ENCODE results near the gene DENND2A. TPM values are rescaled to one million over a fixed set of nuclear protein-coding genes. Genes with fewer than 3 reads are reported as not detected.

The DENND2A gene
- total RNA-seq, 2 experiments from 2014 or later, result not detected

- ATAC-seq, result peak; percentile 90
- no peaks in the 10 kb centered on the region for H3K9me3 Mint-ChIP-seq (ENCODE audit: low read depth)
- peaks cover 14% of the 10 kb centered on the region for H3K4me1 Mint-ChIP-seq
- intact Hi-C loops (cut with DNase I, micrococcal nuclease), result no loop called here
- no peak overlapping the region for H3K27ac Mint-ChIP-seq
- H3K27me3 Mint-ChIP-seq, result peaks cover 11% of the 10 kb centered on the region
- H3K4me3 Mint-ChIP-seq, result peak overlapping the region; percentile 34
- ChIA-PET POLR2A (interaction anchor here (0.7 kb wide), 1 partner anchor 122 kb away, joined by 4 read pairs; no protein-coding TSS in a partner anchor), CTCF (interaction anchor here (0.7 to 1.8 kb wide), 3 partner anchors 8 to 180 kb away, joined by 3 to 6 read pairs (median 4); no protein-coding TSS in a partner anchor)
- H3K36me3 Mint-ChIP-seq (ENCODE audit: low read depth), result no peaks in the 10 kb centered on the region
- peak; percentile 63 for DNase-seq
Measured at GRCh38 chr7:140656548-140657515, 16.2 kb upstream of the DENND2A start.

GRCh38 chr7:140655511-140656408, 15.1 kb upstream of the DENND2A start:
- Mint-ChIP-seq H3K4me1 (peaks cover 14% of the 10 kb centered on the region), H3K9me3 (ENCODE audit: low read depth) (no peaks in the 10 kb centered on the region), H3K27me3 (peaks cover 11% of the 10 kb centered on the region), H3K4me3 (no peak overlapping the region), H3K27ac (no peak overlapping the region), H3K36me3 (ENCODE audit: low read depth) (no peaks in the 10 kb centered on the region)
- POLR2A ChIA-PET, result no interaction called here
- intact Hi-C loops (cut with DNase I, micrococcal nuclease), result no loop called here
- ATAC-seq (no peak), DNase-seq (no peak)
- CTCF ChIA-PET, result interaction anchor here (0.7 to 1.8 kb wide), 3 partner anchors 138 to 202 kb away, joined by 3 to 6 read pairs (median 3); no protein-coding TSS in a partner anchor

- Mint-ChIP-seq H3K9me3 (ENCODE audit: low read depth) (no peaks in the 10 kb centered on the region), H3K27me3 (peaks cover 14% of the 10 kb centered on the region), H3K4me1 (peaks cover 14% of the 10 kb centered on the region), H3K27ac (no peak overlapping the region), H3K4me3 (no peak overlapping the region), H3K36me3 (ENCODE audit: low read depth) (no peaks in the 10 kb centered on the region)
- ATAC-seq (no peak), DNase-seq (no peak)
- ChIA-PET POLR2A (no interaction called here), CTCF (interaction anchor here (0.6 kb wide), 1 partner anchor 138 kb away, joined by 3 read pairs; no protein-coding TSS in a partner anchor)
- intact Hi-C loops (cut with DNase I, micrococcal nuclease), result no loop called here
Measured at GRCh38 chr7:140654661-140655060, 14.0 kb upstream of the DENND2A start.

- H3K9me3 Mint-ChIP-seq (ENCODE audit: low read depth), result no peaks in the 10 kb centered on the region
- ChIA-PET CTCF (interaction anchor here (0.6 to 2.2 kb wide), 18 partner anchors 9 to 1008 kb away, joined by 3 to 26 read pairs (median 4); no protein-coding TSS in a partner anchor), POLR2A (no interaction called here)
- no peak overlapping the region for H3K4me3 Mint-ChIP-seq
- peaks cover 14% of the 10 kb centered on the region for H3K4me1 Mint-ChIP-seq
- no peak overlapping the region for H3K27ac Mint-ChIP-seq
- H3K27me3 Mint-ChIP-seq, result peaks cover 14% of the 10 kb centered on the region
- no peaks in the 10 kb centered on the region for H3K36me3 Mint-ChIP-seq (ENCODE audit: low read depth)
- no peak for ATAC-seq
- no peak for DNase-seq
- intact Hi-C loops (cut with DNase I, micrococcal nuclease), result no loop called here
Measured at GRCh38 chr7:140654109-140654387, 13.4 kb upstream of the DENND2A start.

DNA sequence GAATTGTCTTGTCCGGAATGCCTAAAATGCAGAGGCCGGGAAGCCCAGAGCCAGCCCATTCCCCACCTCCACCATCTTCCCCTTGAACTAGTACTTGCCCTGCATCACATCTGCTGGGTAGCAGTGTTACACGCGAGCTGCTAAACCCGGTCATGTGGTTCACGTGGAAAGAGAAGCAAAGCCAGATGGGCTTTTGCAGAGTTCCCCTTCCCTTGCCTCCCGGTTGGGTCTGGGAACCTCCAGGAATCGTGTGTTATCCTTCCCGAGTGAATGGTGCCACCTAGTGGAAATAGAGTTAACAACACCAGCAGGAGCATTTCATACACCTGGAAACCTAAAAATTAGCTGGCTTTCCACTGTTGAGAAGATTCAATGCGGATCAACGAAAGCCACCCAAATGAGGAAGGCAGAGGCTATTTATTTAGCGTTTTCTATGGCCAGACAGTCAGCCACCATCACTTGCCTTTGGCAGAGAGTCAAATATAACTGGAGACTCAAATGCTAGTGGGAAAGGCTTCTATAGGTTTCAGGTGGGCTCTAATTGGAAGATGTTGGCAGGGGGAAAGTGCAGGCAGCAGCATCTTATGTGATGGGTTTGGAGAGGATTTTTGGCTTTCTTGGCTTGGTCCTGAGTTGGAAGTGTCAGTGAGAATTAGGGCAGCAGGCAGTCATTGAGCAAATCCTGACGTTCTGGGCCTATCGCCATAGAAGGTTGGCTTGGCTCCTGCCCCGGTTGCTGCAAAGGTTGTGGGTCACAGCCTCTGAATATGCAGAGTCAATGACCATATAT, 12.9 kb upstream of the DENND2A start:
- Mint-ChIP-seq H3K9me3 (ENCODE audit: low read depth) (no peaks in the 10 kb centered on the region), H3K4me3 (no peak overlapping the region), H3K27me3 (peaks cover 14% of the 10 kb centered on the region), H3K27ac (no peak overlapping the region), H3K36me3 (ENCODE audit: low read depth) (no peaks in the 10 kb centered on the region), H3K4me1 (peaks cover 14% of the 10 kb centered on the region)
- ATAC-seq, result peak; percentile 63
- DNase-seq, result peak; percentile 46
- ChIA-PET CTCF (interaction anchor here (0.6 to 2.2 kb wide), 21 partner anchors 8 to 1008 kb away, joined by 3 to 26 read pairs (median 3); no protein-coding TSS in a partner anchor), POLR2A (no interaction called here)
- intact Hi-C loops (cut with DNase I, micrococcal nuclease), result loop anchor here (1.0 kb wide), 3 partner anchors 135 to 178 kb away; no protein-coding TSS in a partner anchor

DNA sequence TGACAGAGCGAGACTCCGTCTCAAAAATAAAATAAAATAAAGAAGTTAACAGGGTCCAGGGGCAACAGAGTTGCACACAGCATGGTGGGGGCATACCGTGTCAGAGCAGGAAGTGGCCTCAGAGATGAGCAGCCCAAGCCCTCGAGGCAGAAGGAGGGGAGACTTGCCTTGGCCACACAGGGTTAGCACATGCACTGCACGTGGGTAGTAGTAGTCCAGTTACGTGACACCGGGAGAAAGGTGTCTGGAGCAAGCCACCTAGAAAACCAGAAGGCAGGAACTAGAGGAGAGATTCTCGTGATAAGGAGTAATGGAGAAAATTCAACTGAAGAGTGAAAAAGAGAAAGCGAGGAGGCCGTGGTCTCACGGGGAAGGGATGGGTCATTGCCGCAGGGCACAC, 9.8 kb upstream of the DENND2A start:
- H3K9me3 Mint-ChIP-seq (ENCODE audit: low read depth), result no peaks in the 10 kb centered on the region
- H3K4me3 Mint-ChIP-seq, result no peak overlapping the region
- ATAC-seq (no peak), DNase-seq (no peak)
- H3K27ac Mint-ChIP-seq, result no peak overlapping the region
- H3K4me1 Mint-ChIP-seq, result peaks cover 4% of the 10 kb centered on the region
- H3K27me3 Mint-ChIP-seq, result peaks cover 7% of the 10 kb centered on the region
- intact Hi-C loops (cut with DNase I, micrococcal nuclease), result no loop called here
- CTCF ChIA-PET, result interaction anchor here (0.6 kb wide), 1 partner anchor 219 kb away, joined by 4 read pairs; no protein-coding TSS in a partner anchor
- POLR2A ChIA-PET, result no interaction called here
- no peaks in the 10 kb centered on the region for H3K36me3 Mint-ChIP-seq (ENCODE audit: low read depth)

DNA sequence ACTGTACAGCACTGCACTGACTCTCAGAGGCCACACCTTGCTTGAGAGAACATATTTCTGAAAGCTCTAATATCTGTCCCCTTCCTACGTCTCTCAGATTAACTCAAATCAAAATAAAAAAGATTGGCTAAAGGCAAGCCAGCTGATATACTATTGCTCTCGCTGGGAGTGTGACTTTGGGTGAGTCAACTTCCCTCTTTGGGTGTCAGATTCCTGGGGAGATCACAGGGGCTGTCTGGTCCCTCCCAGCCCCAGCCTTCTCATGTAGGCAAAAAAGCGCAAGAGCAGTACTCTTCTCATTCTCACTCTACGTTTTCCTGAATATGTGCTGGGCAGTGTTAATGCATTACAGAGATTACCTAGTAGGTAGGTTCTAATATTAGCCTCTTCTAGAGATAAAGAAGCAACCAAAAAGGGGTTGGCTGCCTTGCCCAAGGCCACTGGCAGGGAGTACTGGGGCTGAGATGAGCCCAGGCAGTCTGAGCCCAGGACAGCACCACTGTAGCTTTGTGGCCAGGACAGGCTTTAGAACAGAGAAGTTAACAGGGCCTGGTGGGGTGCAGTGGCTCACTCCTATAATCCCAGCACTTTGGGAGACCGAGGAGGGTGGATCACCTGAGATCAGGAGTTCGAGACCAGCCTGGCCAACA, 9.1 kb upstream of the DENND2A start:
- intact Hi-C loops (cut with DNase I, micrococcal nuclease), result no loop called here
- Mint-ChIP-seq H3K36me3 (ENCODE audit: low read depth) (no peaks in the 10 kb centered on the region), H3K27ac (no peak overlapping the region), H3K9me3 (ENCODE audit: low read depth) (no peaks in the 10 kb centered on the region), H3K4me3 (no peak overlapping the region), H3K27me3 (peaks cover 9% of the 10 kb centered on the region), H3K4me1 (peaks cover 4% of the 10 kb centered on the region)
- ChIA-PET CTCF (interaction anchor here (0.7 to 1.8 kb wide), 2 partner anchors 132 to 341 kb away, joined by 3 to 7 read pairs; no protein-coding TSS in a partner anchor), POLR2A (interaction anchor here (0.6 kb wide), 1 partner anchor 22 kb away, joined by 4 read pairs; no protein-coding TSS in a partner anchor)
- ATAC-seq (no peak), DNase-seq (no peak)

DNA sequence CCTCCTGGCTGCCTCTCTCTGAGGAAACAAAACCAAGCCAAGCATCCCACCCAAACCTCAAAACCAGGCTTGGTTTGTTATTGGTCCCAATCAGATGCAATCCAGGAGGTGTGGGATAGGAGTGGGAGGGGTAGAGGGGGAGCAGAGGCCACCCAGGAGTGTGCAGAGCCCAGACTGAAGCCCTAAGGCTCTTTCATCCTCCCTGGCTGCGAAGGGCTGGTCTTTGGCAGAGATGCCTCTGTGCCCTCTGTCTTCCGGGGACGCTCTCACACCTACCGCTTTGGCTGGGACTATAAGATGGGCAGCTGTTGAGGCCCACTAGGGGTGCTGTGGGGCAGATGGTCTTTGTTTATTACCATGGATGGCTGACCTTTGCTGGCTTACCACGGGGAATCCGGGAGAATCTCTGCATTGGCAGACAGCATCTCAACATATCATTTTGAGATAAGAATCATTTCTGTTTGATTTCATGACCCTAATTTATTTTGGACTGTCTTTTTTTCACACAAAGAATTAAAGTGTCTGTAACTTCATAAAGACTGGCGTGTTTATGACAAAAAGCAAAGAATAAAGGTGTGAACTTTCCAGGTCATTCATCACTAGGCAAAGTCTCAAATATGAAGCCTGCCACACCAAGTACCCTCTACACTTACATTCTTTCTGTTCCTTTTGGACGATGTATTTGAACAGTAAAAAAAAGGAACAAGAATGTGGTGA, 6.5 kb upstream of the DENND2A start:
- H3K27ac Mint-ChIP-seq, result no peak overlapping the region
- no peaks in the 10 kb centered on the region for H3K4me1 Mint-ChIP-seq
- peaks cover 19% of the 10 kb centered on the region for H3K27me3 Mint-ChIP-seq
- no peaks in the 10 kb centered on the region for H3K9me3 Mint-ChIP-seq (ENCODE audit: low read depth)
- POLR2A ChIA-PET, result interaction anchor here (0.6 kb wide), 1 partner anchor 40 kb away, joined by 3 read pairs; no protein-coding TSS in a partner anchor
- ATAC-seq, result peak; percentile 76
- no peaks in the 10 kb centered on the region for H3K36me3 Mint-ChIP-seq (ENCODE audit: low read depth)
- intact Hi-C loops (cut with DNase I, micrococcal nuclease), result no loop called here
- peak; percentile 57 for DNase-seq
- CTCF ChIA-PET, result interaction anchor here (1.2 to 2.0 kb wide), 2 partner anchors 127 to 170 kb away, joined by 3 to 7 read pairs; no protein-coding TSS in a partner anchor
- no peak overlapping the region for H3K4me3 Mint-ChIP-seq

DNA sequence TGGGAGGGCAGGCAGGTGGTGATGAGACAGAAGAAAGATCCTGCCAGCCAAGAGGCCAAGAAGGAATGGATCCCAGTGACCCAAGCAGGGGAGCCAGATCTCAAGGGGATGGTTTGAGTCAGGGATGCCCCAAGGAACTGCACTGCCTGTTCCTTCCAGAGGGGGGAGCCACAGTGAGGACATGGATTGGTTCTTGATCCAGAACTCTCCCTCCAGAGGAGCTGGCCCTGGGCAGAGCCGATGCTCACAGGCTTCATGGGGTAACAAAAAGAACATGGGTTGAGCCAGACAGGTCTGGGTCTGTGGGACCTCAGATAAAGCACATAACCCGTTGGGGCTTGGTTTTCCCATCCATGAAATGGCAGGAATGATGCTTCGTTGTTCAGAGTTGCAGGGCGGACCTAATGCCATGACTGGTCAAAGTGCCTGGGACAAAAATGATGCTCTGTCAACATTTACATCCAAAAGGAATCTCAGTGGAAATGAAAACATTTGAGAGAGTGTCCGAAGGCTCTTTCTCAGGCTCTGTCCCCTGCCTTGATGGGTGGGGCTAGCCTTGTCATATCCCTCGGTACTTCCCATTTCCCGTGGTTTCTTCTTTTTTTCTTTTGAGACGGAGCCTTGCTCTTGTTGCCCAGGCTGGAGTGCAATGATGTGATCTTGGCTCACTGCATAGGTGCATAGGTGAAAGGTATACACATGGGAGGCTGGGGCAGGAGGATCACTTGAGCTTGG, 4.7 kb upstream of the DENND2A start:
- H3K4me1 Mint-ChIP-seq, result peaks cover 6% of the 10 kb centered on the region
- H3K36me3 Mint-ChIP-seq (ENCODE audit: low read depth), result no peaks in the 10 kb centered on the region
- H3K27ac Mint-ChIP-seq, result no peak overlapping the region
- DNase-seq (peak; percentile 52), ATAC-seq (peak; percentile 37)
- no peak overlapping the region for H3K4me3 Mint-ChIP-seq
- intact Hi-C loops (cut with DNase I, micrococcal nuclease), result no loop called here
- no peaks in the 10 kb centered on the region for H3K9me3 Mint-ChIP-seq (ENCODE audit: low read depth)
- peaks cover 27% of the 10 kb centered on the region for H3K27me3 Mint-ChIP-seq
- ChIA-PET POLR2A (interaction anchor here (0.7 kb wide), 1 partner anchor 648 kb away, joined by 4 read pairs; no protein-coding TSS in a partner anchor), CTCF (interaction anchor here (0.6 to 2.0 kb wide), 5 partner anchors 8 to 644 kb away, joined by 3 to 7 read pairs (median 3); no protein-coding TSS in a partner anchor)
